ENCODE measurements around the gene CTCF. TPM values are rescaled to one million over a fixed set of nuclear protein-coding genes. Genes with fewer than 3 reads are reported as not detected.

CTCF gene
- total RNA-seq, 1 donor from 2014 or later = 45.0 TPM

DNA sequence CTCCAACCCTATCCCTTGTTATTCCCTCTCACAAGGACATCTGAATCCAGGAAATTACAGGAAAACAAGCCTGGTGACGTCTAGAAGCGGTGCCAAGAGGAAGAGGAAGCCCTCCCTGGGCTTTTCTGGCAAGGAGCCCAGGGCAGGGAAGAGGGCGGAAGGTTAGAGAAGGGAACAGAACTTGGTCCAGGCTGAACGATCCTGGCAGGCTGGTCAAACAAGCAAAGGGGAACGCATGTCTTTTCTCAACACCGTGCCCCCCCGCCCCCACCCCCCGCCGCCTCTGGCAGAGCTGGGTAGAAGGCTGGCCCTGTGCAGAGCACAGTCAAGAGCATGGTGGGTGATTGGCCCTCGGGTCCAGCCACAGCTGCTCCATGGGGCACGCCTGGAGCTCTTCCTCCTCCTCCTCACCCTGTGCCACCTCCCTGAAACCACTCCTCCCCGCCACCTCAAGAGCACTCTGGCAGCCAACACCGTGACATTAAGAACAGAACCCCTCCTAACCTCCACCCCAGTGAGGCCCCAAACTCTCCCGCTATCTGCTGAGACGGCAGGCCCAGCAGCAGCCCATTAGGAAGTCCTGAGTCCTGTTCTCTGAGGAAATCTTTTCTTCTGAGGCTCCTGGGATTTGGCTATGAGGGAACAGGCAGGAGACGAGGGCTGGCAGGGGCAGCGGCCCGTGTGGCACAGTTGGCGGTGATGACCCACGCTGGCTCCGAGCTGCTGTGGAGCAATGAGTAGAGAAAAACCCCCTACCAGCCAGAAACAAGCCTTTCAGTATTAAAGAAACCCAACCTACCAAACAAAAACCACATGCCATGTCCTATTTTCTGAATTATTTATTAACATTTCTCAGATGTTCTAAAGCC lies 111.6 kb downstream of the CTCF start:
- Histone ChIP-seq H3K4me3 (ENCODE audit: low read depth, low read length) (no peak overlapping the region), H3K27me3 (ENCODE audit: control insufficient read depth, insufficient read depth, low read length) (no peaks in the 10 kb centered on the region), H3K36me3 (ENCODE audit: control insufficient read depth, insufficient read depth, low read length) (peaks cover 2% of the 10 kb centered on the region)
- TF ChIP-seq, protein P1, sequence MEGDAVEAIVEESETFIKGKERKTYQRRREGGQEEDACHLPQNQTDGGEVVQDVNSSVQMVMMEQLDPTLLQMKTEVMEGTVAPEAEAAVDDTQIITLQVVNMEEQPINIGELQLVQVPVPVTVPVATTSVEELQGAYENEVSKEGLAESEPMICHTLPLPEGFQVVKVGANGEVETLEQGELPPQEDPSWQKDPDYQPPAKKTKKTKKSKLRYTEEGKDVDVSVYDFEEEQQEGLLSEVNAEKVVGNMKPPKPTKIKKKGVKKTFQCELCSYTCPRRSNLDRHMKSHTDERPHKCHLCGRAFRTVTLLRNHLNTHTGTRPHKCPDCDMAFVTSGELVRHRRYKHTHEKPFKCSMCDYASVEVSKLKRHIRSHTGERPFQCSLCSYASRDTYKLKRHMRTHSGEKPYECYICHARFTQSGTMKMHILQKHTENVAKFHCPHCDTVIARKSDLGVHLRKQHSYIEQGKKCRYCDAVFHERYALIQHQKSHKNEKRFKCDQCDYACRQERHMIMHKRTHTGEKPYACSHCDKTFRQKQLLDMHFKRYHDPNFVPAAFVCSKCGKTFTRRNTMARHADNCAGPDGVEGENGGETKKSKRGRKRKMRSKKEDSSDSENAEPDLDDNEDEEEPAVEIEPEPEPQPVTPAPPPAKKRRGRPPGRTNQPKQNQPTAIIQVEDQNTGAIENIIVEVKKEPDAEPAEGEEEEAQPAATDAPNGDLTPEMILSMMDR (IDR thresholded peaks at IDR 0.05; ENCODE audit: insufficient read depth, low read length, poor library complexity, severe bottlenecking) = no peak
- no peak for DNase-seq (ENCODE audit: low read depth)

DNA sequence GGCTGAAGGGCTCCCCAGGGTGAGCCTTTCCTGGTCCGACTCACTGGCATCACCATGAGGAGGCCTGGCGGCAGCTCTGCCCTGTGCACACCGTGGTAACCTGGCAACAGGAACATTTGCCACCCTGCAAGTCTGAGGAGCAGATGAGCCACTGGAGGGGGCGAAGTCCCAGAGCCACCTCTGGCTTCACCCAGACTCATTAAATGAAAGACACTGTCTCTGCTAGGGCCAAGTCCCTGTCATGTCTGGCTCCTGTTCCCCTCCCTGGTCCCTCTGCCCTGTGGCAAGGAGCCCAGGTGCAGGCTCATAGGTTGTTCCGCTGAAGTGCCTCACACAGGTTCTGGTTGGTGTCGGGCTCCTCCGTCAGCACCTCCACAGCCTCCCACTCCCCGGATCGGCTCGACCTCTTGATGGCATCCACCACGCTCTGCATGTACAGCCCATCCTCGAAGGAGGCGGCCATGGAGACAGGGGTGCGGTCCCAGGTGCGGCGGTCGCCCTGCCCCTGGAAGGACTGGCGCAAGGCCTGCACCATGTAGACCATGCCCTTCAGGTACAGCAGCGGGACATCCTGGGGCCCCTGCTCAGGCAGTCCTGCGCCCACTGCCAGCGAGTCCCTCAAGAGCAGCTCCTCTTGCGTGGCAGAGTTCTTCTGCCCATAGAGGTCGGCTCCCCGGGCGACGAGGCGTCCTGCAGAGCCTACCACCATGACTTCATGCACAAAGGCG lies 112.7 kb downstream of the CTCF start:
- no peaks in the 10 kb centered on the region for H3K27me3 ChIP-seq (ENCODE audit: control insufficient read depth, insufficient read depth, low read length)
- H3K36me3 ChIP-seq (ENCODE audit: control insufficient read depth, insufficient read depth, low read length) = peaks cover 2% of the 10 kb centered on the region
- no peak for DNase-seq (ENCODE audit: low read depth)

DNA sequence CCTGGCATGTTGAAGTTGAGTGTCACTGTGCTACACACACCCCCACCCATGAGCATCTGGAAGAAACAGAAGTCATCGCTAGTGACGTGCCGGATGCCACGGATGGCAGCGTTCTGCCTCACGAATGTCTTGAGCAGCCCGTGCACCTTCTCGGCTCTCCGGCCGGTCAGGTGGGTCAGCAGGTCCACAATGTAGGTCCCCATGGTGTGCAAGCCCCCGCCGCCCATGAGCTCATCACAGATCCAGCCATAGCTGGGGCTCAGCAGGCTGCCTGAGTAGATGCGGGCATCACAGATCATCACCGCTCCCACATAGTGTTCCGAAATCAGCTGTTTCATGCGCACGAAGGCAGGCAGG lies 113.2 kb downstream of the CTCF start:
- Histone ChIP-seq H3K27me3 (ENCODE audit: control insufficient read depth, insufficient read depth, low read length) (no peaks in the 10 kb centered on the region), H3K4me3 (ENCODE audit: low read depth, low read length) (no peak overlapping the region), H3K36me3 (ENCODE audit: control insufficient read depth, insufficient read depth, low read length) (peaks cover 2% of the 10 kb centered on the region)
- TF ChIP-seq, protein P1 (IDR thresholded peaks at IDR 0.05; ENCODE audit: insufficient read depth, low read length, poor library complexity, severe bottlenecking) = no peak
- DNase-seq (ENCODE audit: low read depth) = no peak

More for the DNA sequence above, 112.7 kb downstream of the CTCF start:
- TF ChIP-seq, protein P1 (IDR thresholded peaks at IDR 0.05; ENCODE audit: insufficient read depth, low read length, poor library complexity, severe bottlenecking) = no peak
- H3K4me3 ChIP-seq (ENCODE audit: low read depth, low read length) = no peak overlapping the region

DNA sequence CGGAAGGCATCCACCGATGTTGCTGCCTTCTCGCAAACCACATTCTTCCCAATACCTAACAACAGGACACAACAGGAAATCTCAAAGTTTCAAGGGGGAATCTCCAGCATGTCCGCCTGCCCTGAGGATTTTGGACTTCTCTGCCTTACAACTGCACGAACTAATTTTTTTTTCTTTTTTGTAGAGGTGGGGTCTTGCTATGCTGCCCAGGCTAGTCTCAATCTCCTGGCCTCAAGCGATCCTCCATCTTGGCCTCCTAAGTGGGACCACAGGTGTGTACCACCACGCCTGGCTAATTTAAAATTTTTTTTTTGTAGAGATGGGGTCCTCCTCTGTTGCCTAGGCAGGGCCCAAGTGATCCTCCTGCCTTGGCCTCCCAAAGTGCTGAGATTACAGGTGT lies 113.7 kb downstream of the CTCF start:
- TF ChIP-seq, protein P1 (IDR thresholded peaks at IDR 0.05; ENCODE audit: insufficient read depth, low read length, poor library complexity, severe bottlenecking) = no peak
- H3K27me3 ChIP-seq (ENCODE audit: control insufficient read depth, insufficient read depth, low read length) = no peaks in the 10 kb centered on the region
- no peak overlapping the region for H3K4me3 ChIP-seq (ENCODE audit: low read depth, low read length)
- DNase-seq (ENCODE audit: low read depth) = no peak
- H3K36me3 ChIP-seq (ENCODE audit: control insufficient read depth, insufficient read depth, low read length) = peaks cover 2% of the 10 kb centered on the region

DNA sequence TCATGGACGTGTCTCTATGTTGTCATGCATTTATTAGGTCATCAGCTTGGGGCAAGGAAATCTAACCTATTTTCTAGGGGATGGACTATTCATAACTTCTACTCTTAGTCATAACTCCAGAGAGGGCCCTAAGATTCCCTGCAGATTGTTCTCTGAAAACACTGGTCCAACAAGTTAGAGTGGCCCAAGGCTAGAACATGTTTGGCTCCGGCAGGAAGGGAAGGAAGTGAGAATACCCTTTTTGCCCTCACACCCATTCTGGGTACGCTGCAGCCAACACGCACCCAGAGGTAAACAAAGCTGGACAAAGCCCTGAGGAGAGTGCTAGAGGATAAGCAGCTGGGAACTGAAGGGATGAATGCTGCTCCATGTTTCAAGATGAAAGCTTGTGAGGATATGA lies 114.2 kb downstream of the CTCF start:
- no peaks in the 10 kb centered on the region for H3K27me3 ChIP-seq (ENCODE audit: control insufficient read depth, insufficient read depth, low read length)
- DNase-seq (ENCODE audit: low read depth) = no peak
- peaks cover 2% of the 10 kb centered on the region for H3K36me3 ChIP-seq (ENCODE audit: control insufficient read depth, insufficient read depth, low read length)
- H3K4me3 ChIP-seq (ENCODE audit: low read depth, low read length) = no peak overlapping the region
- TF ChIP-seq, protein P1 (IDR thresholded peaks at IDR 0.05; ENCODE audit: insufficient read depth, low read length, poor library complexity, severe bottlenecking) = no peak

Measured in kidney epithelial cell (primary cell).